Fibroblast of lung (primary cell): Measurements from ENCODE around the gene PRDM16. TPM values are rescaled to one million over a fixed set of nuclear protein-coding genes. Genes with fewer than 3 reads are reported as not detected.

Experiments
- DNase-seq, 2 donors: peaks; one replicate each; pipeline versions ENCODE4 v3.0.0 to v3.0.0-alpha.2; 2010; ENCODE audit warnings: low read depth in 2 of 2
- H2AFZ ChIP-seq: 2 replicates; pipeline ENCODE4 v1.5.1; 2012; ENCODE audit warnings: low read length, control low read depth, inconsistent platforms
- H3K27ac ChIP-seq: 2 replicates; pipeline ENCODE4 v1.5.1; 2011; ENCODE audit warnings: low read length, control low read depth; ENCODE audit not compliant: insufficient read depth
- H3K27me3 ChIP-seq: 2 replicates; pipeline ENCODE4 v1.5.1; 2011; ENCODE audit warnings: mild to moderate bottlenecking, low read length; ENCODE audit not compliant: control insufficient read depth, insufficient read depth
- H3K36me3 ChIP-seq: 2 replicates; pipeline ENCODE4 v1.5.1; 2011; ENCODE audit warnings: low read length; ENCODE audit not compliant: control insufficient read depth, insufficient read depth
- H3K4me1 ChIP-seq: 2 replicates; pipeline ENCODE4 v1.5.1; 2011; ENCODE audit warnings: low read length; ENCODE audit not compliant: control insufficient read depth, insufficient read depth; ENCODE audit errors: extremely low read depth
- H3K4me2 ChIP-seq: 2 replicates; pipeline ENCODE4 v1.5.1; 2011; ENCODE audit warnings: low read length, control low read depth; ENCODE audit not compliant: insufficient read depth; ENCODE audit errors: extremely low read depth
- H3K4me3 ChIP-seq, 4 experiments: fragments of 200-600 bp in 1 of 4; sonication (generic) in 1 of 4; replicated peaks in 1 of 4; 2 replicates each; pipeline ENCODE4 v1.5.1; 2011 to 2016; ENCODE audit warnings: low read length in 4 of 4, low read depth in 3 of 4, mild to moderate bottlenecking in 3 of 4, control low read depth in 2 of 4, inconsistent platforms in 1 of 4, mixed read lengths in 1 of 4; ENCODE audit not compliant: insufficient read depth in 1 of 4; ENCODE audit errors: control extremely low read depth in 1 of 4
- H3K79me2 ChIP-seq: 2 replicates; pipeline ENCODE4 v1.5.1; 2012; ENCODE audit warnings: mild to moderate bottlenecking, low read length, inconsistent platforms; ENCODE audit not compliant: control insufficient read depth, insufficient read depth
- H3K9ac ChIP-seq: 2 replicates; pipeline ENCODE4 v1.5.1; 2011; ENCODE audit warnings: mild to moderate bottlenecking, low read length, control low read depth; ENCODE audit not compliant: insufficient read depth
- H3K9me3 ChIP-seq: 2 replicates; pipeline ENCODE4 v1.5.1; 2012; ENCODE audit warnings: low read depth, low read length; ENCODE audit not compliant: control insufficient read depth, insufficient read depth
- H4K20me1 ChIP-seq: 2 replicates; pipeline ENCODE4 v1.5.1; 2011; ENCODE audit warnings: low read length; ENCODE audit not compliant: control insufficient read depth, insufficient read depth; ENCODE audit errors: extremely low read depth
- CTCF ChIP-seq, 2 donors: IDR thresholded peaks in 1 of 2; conservative IDR thresholded peaks in 1 of 2; 1 replicate in 1 of 2; 2 replicates in 1 of 2; pipeline ENCODE4 v1.5.1; 2011 to 2012; ENCODE audit warnings: low read length in 2 of 2, control low read depth in 1 of 2, inconsistent platforms in 1 of 2, low read depth in 1 of 2, mild to moderate bottlenecking in 1 of 2
- EZH2 ChIP-seq: IDR thresholded peaks from 2 replicates; pipeline ENCODE4 v1.5.1; 2012; ENCODE audit warnings: low read length, control low read depth, mild to moderate bottlenecking; ENCODE audit errors: missing control alignments
- polyA plus RNA-seq, 2 donors: library from polyadenylated mRNA; depleted of rRNA in 1 of 2; stranded (reverse) in 1 of 2; unstranded in 1 of 2; fragments of >200 nt; gene quantifications; 2 replicates each; pipeline ENCODE4 v1.2.1, GENCODE V29; 2011 to 2012; ENCODE audit warnings: missing spikeins in 1 of 2
- total RNA-seq: library from RNA; depleted of rRNA; stranded (reverse); fragments of >200 nt; gene quantifications from 2 replicates; pipeline ENCODE4 v1.2.1, GENCODE V29; 2014

Gene PRDM16
- total and polyA plus RNA-seq, 2 donors (not counting 1 experiment from before 2014, with no cell fraction given), result 0.30 to 1.8 TPM

DNA sequence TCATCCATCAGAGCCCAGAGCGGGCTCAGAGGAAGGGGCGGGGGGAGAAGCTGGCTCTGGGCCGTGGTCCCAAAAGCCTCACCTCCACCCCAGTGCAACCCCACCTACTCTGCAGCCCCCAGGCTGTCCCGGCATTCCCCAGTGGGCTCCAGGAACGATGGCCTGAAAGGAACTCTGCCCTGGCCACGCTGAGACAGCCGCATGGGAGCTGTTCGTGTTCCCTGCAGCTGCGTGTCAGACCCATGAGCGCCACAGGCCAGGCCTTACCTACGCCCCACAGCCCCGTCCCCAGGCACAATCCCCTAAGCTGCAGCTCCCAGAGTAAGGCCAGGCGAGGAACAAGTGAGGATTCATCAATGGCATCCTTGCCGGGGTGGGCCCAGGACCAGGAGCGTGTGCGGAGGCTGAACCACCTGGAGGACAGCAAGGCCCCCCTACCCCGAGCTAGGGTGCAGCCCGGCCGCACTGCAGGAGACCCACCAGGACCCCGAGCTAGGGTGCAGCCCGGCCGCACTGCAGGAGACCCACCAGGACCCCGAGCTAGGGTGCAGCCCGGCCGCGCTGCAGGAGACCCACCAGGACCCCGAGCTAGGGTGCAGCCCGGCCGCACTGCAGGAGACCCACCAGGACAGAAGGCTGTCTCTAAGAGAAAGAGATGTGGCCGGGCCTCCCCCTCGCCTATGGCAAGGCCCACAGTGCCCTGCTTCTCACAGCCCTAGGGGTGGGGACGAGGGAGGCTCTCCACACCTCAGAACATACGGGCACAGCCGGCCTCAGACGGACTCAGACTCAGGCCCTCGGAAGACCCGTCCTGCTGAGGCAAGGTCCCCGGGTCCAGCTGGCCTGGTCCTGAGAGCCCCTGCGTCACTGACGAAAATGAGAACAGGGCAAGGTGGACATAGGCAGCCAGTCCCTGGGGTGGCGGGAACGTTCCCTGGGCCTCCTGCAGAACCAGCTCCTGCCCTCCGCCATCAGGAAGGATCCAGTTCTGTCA is 359.0 kb downstream of the PRDM16 start:
- TF ChIP-seq CTCF (conservative IDR thresholded peaks at IDR 0.05 in 1 of 2, IDR thresholded peaks at IDR 0.05 in 1 of 2; ENCODE audit: low read depth in 1 of 2, low read length in 2 of 2), result no peak
- no peak for TF ChIP-seq EZH2
- H3K4me1 ChIP-seq, result no peaks in the 10 kb centered on the region
- no peak for DNase-seq

GRCh38 chr1:3428899-3429298 is 359.9 kb downstream of the PRDM16 start:
- no peak overlapping the region for H3K4me3 ChIP-seq
- H3K27me3 ChIP-seq, result no peaks in the 10 kb centered on the region
- H3K27ac ChIP-seq, result no peak overlapping the region
- H2AFZ ChIP-seq, result no peak overlapping the region
- no peaks in the 10 kb centered on the region for H4K20me1 ChIP-seq
- H3K9ac ChIP-seq, result no peak overlapping the region
- no peaks in the 10 kb centered on the region for H3K79me2 ChIP-seq
- no peak for TF ChIP-seq EZH2
- no peak for DNase-seq
- H3K4me2 ChIP-seq, result no peak overlapping the region
- no peaks in the 10 kb centered on the region for H3K4me1 ChIP-seq
- H3K36me3 ChIP-seq, result no peaks in the 10 kb centered on the region
- H3K9me3 ChIP-seq, result no peaks in the 10 kb centered on the region

More for the DNA sequence above, 359.0 kb downstream of the PRDM16 start:
- no peak overlapping the region for H3K4me3 ChIP-seq
- H3K79me2 ChIP-seq, result no peaks in the 10 kb centered on the region
- no peaks in the 10 kb centered on the region for H3K36me3 ChIP-seq
- H3K4me2 ChIP-seq, result no peak overlapping the region
- no peak overlapping the region for H3K9ac ChIP-seq
- H2AFZ ChIP-seq, result no peak overlapping the region
- H3K27me3 ChIP-seq, result no peaks in the 10 kb centered on the region
- no peaks in the 10 kb centered on the region for H3K9me3 ChIP-seq
- no peaks in the 10 kb centered on the region for H4K20me1 ChIP-seq
- no peak overlapping the region for H3K27ac ChIP-seq

- DNase-seq, result no peak
- no peaks in the 10 kb centered on the region for H3K79me2 ChIP-seq
- H3K4me1 ChIP-seq, result no peaks in the 10 kb centered on the region
- H3K9ac ChIP-seq, result no peak overlapping the region
- no peak overlapping the region for H3K27ac ChIP-seq
- no peaks in the 10 kb centered on the region for H4K20me1 ChIP-seq
- H3K9me3 ChIP-seq, result no peaks in the 10 kb centered on the region
- no peak overlapping the region for H3K4me2 ChIP-seq
- no peak overlapping the region for H3K4me3 ChIP-seq
- no peaks in the 10 kb centered on the region for H3K36me3 ChIP-seq
- no peaks in the 10 kb centered on the region for H3K27me3 ChIP-seq
- no peak overlapping the region for H2AFZ ChIP-seq
- no peak for TF ChIP-seq EZH2
- no peak for TF ChIP-seq CTCF (conservative IDR thresholded peaks at IDR 0.05 in 1 of 2, IDR thresholded peaks at IDR 0.05 in 1 of 2; ENCODE audit: low read depth in 1 of 2, low read length in 2 of 2)
Observed at GRCh38 chr1:3429320-3429719, 360.3 kb downstream of the PRDM16 start.
